Measurements from ENCODE around the gene PDLIM5.
A peak's percentile ranks its signal among the peaks of the same experiment; 100 is the strongest.
"Not testable (repeated sequence)": the region's sequence is repeated elsewhere in the genome, so short reads cannot be mapped to it uniquely, and the experiment has no call there.

Gene PDLIM5

DNA sequence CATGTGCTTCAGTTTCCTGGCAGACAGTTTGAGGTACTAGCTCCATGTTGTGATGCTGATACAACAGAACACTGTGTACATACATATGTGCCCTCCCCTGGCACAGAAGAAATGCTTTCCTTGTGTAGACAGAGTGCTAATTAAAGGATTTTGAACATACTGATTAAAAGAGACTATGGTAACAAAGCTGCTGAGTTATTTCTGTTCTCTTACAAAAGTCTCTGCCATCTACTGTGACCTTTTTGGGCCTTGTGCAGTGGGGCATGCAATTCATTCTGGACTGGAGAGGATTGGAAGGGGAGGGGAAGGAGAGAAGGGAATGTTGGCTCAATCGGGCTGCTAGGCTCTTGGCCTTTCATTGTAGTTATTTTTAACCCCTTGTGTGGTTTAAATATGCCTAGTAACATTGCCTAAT lies 6.0 kb downstream of the PDLIM5 start:
- TF ChIP-seq JUND (IDR thresholded peaks at IDR 0.05; ENCODE audit: low read depth): no peak
- DNase-seq (ENCODE audit: low read depth in 1 of 2, low spot score in 1 of 2): no peak
- in situ Hi-C loops (cut with HindIII; ENCODE audit: low pct_unique_long_range_greater_than_20kb, low sequenced_read_pairs): no loop called here

DNA sequence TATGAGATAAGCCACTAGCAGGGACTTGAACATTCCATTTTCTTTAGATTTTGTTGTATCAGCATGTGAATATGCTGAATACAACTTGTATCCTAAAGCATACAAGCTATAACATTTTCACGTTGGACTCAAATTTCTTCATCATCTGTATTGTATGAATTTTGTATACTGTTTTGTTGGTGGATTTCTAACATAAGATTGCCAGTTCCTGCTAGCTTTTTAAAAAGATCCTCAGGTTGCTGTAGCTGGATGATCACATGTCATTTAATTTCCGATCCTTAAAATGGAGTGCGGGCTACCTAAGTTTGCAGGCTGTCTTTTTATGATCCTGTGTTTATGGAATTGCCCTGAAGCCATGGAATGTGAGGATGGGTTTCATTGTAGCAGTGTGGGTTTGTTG lies 6.9 kb downstream of the PDLIM5 start:
- TF ChIP-seq JUND (IDR thresholded peaks at IDR 0.05; ENCODE audit: low read depth): no peak
- DNase-seq (ENCODE audit: low read depth in 1 of 2, low spot score in 1 of 2): peak in 1 of 2 experiments; percentile 23
- in situ Hi-C loops (cut with HindIII; ENCODE audit: low pct_unique_long_range_greater_than_20kb, low sequenced_read_pairs): no loop called here

DNA sequence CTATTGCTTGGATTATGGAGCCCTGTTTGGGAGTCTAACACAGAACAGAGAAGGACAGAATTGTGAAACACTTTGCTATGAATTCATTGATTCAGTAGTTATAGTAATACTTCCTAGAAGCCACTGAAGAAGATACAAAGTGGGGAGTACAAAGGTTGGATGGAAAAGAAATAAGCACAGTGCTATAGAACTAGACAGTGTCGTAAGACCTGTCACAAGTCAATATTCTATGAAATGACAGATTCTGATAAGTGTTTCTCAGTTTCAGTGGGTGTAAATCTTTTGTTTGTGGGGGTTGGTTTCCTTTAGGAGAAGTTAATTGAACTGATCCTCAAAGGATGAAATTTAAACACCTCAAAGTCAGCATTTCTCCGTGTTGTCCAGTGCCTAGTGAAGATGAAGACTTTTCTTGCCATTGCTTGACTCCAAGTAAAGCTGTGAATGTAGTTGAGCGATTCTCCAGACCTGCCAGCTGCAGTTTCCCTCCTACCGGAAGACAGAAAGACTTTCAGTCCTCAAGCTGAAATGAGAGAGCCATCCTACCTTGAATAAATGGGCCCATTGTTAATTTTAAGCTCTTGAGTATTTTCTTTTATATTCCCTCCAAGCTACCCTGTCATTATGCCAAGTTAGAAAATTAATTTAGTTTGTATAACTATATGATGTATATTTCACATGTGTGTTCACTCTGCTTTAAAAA lies 7.9 kb downstream of the PDLIM5 start:
- in situ Hi-C loops (cut with HindIII; ENCODE audit: low pct_unique_long_range_greater_than_20kb, low sequenced_read_pairs): no loop called here
- no peak for TF ChIP-seq JUND (IDR thresholded peaks at IDR 0.05; ENCODE audit: low read depth)
- DNase-seq (ENCODE audit: low read depth in 1 of 2, low spot score in 1 of 2): no peak

DNA sequence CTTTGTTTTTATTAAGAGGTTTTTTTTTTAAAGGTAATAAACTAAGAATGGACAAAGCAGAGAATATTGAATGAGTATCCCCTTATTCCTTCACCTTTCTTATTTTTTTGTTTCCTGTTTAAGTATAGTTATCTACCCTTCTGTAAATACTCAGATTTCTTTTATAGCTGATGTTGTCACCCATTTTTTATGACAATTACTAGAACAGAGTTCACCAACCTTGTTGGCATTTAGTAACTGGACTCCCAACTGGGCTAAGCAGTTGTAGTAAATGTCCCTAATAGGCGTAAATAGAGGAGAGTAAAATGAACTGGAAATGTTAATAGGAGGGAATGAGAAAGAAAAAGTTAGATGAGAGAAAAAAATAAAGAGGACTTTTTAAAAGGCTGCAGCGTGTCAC lies 9.8 kb downstream of the PDLIM5 start:
- no peak for DNase-seq (ENCODE audit: low read depth in 1 of 2, low spot score in 1 of 2)
- no peak for TF ChIP-seq JUND (IDR thresholded peaks at IDR 0.05; ENCODE audit: low read depth)
- in situ Hi-C loops (cut with HindIII; ENCODE audit: low pct_unique_long_range_greater_than_20kb, low sequenced_read_pairs): no loop called here

DNA sequence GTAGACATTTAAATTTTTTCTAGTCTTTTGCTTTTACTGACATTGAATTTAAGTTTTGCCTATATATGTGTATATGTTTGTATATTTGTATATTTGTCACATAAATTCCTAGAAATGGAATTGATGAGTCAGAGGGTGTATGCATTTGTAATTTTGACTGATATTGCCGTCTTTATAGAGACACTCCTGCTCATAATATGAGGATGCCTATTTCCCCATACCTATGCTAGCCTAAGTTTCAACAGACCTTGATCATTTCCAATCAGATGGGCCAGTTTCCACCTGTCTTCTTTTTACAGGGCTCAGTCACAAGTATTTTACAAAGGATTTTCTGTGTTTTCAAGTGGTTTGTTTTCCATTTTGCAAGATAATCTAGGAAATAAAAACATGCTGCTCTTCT lies 10.8 kb downstream of the PDLIM5 start:
- TF ChIP-seq JUND (IDR thresholded peaks at IDR 0.05; ENCODE audit: low read depth): no peak
- in situ Hi-C loops (cut with HindIII; ENCODE audit: low pct_unique_long_range_greater_than_20kb, low sequenced_read_pairs): no loop called here
- no peak for DNase-seq (ENCODE audit: low read depth in 1 of 2, low spot score in 1 of 2)

DNA sequence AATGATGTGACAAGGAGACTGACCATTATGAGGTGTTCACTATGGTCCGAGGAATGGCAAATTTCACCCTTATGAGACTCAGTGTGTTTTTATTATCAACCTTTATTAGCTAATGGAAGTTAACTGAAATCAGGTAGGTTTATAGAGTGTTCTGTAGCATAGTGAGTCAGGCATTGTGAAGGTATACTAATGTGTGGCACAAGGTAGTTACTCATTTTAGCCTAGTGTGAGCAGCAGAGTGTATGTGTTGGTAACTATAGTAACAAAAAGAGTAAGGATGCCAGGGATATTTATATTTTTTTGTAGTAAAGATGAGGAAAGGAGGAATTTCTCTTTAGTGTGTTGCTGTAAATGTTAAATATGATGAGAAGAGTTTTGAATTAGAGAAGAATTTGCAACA lies 12.0 kb downstream of the PDLIM5 start:
- DNase-seq (ENCODE audit: low read depth in 1 of 2, low spot score in 1 of 2): no peak
- TF ChIP-seq JUND (IDR thresholded peaks at IDR 0.05; ENCODE audit: low read depth): no peak
- in situ Hi-C loops (cut with HindIII; ENCODE audit: low pct_unique_long_range_greater_than_20kb, low sequenced_read_pairs): no loop called here

DNA sequence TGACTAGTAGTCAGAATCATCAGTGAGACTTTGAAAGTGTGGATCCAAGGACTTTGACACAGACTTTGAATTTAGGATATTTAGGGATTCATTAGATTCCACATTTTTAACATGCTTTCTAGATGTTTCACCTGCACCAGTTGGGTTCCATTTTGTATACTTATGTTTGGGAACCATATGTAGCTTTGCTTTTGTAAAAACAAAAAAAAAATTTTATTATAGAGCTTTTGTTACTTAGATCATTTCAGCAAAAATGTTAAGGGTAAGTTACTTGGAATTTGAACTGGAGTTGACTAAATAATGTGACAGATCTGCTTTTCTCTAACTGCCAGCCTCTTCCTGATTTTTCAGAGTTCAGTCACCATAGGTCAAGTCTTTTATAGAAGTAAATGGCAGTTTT lies 14.6 kb downstream of the PDLIM5 start:
- TF ChIP-seq JUND (IDR thresholded peaks at IDR 0.05; ENCODE audit: low read depth): no peak
- in situ Hi-C loops (cut with HindIII; ENCODE audit: low pct_unique_long_range_greater_than_20kb, low sequenced_read_pairs): no loop called here
- DNase-seq (ENCODE audit: low read depth in 1 of 2, low spot score in 1 of 2): no peak

DNA sequence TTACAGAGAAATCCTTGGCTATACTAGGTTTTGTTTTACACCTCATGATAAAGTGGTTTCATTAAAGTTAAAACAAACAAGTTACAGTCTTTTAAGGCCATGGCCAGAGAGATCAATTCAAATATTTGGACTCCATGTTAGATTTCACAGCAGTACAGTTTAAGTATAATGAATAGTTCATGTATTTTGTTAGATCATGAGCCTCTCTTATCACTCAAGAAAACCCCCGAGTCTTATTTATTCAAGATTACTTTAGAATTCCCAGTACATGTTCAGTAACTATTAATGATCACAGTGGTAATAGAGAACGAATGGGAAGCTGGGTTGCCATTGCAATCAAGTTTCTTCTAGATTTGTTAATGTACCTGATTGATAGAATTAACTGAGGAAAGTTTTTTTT lies 15.2 kb downstream of the PDLIM5 start:
- in situ Hi-C loops (cut with HindIII; ENCODE audit: low pct_unique_long_range_greater_than_20kb, low sequenced_read_pairs): no loop called here
- no peak for DNase-seq (ENCODE audit: low read depth in 1 of 2, low spot score in 1 of 2)
- TF ChIP-seq JUND (IDR thresholded peaks at IDR 0.05; ENCODE audit: low read depth): no peak

DNA sequence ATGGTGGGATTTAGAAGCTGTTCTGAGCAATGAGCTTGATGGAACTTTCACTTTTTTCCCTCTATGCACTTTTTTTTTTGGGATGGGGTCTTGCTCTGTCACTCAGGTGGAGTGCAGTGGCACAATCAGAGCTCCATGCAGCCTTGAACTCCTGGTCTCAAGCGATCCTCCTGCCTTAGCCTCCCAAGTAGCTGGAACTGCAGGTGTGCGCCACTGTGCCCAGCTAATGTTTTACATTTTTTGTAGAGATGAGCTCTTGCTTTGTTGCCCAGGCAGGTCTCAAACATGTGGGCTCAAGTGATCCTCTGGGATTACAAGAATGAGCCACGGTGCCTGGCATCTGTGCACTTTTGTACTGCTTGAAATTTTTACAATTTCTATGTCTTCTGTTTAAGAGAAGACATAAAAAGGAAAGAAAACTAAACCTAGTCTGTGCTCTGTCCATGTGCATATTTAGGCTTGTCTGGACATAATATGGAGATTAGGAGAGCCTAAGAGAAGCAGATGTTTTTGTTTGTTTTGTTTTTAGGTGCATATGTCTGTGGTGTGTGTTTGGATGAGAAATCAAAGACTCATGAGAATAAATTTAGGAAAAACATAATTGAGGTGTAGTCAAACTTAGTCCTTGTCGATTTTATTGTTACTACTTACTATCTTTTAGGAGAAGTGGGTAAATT lies 16.5 kb downstream of the PDLIM5 start:
- in situ Hi-C loops (cut with HindIII; ENCODE audit: low pct_unique_long_range_greater_than_20kb, low sequenced_read_pairs): no loop called here
- no peak for TF ChIP-seq JUND (IDR thresholded peaks at IDR 0.05; ENCODE audit: low read depth)
- no peak for DNase-seq (ENCODE audit: low read depth in 1 of 2, low spot score in 1 of 2)

DNA sequence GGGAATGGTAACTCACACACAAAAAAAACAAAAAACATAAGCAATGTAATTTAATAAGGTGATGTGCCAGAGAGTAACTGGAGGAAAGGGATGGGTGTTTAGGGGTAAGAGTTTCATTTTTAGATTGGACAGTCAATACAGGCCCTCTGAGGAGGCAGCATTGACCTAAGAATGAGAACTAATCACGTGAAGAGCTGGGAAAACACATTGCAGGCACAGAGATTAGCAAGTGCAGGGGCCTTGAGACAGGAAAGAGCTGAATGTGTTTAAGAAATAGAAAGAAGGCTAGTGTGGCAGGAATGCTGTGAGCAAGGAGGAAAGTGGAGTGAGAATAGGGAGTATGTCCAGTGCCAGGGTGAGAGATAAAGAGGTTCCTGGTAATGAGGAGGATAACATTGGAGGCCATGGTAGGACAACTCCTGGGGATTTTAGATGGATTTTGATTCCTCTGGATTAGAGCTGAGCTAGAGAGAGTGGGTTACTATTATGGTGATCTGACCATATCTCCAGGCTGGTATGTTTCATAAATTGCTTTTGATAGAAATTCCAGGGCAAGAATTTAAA lies 17.6 kb downstream of the PDLIM5 start:
- DNase-seq (ENCODE audit: low read depth in 1 of 2, low spot score in 1 of 2): no peak
- in situ Hi-C loops (cut with HindIII; ENCODE audit: low pct_unique_long_range_greater_than_20kb, low sequenced_read_pairs): no loop called here
- TF ChIP-seq JUND (IDR thresholded peaks at IDR 0.05; ENCODE audit: low read depth): no peak

DNA sequence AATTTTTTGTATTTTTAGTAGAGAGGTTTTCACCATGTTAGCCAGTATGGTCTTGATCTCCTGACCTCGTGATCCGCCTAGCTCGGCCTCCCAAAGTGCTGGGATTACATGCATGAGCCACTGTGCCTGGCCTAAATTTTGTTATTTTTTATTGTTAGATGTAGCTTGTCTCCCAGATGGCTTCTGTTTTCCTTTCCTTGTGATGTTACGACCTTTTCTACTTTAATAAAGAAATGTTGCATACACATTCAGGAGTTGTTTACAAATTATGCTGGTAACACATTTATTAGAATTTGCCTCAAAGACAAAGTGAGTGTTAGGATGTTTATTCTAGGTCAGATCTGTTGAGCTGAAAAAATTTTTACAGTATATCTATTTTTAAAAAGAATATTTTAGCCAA lies 18.4 kb downstream of the PDLIM5 start:
- in situ Hi-C loops (cut with HindIII; ENCODE audit: low pct_unique_long_range_greater_than_20kb, low sequenced_read_pairs): no loop called here
- TF ChIP-seq JUND (IDR thresholded peaks at IDR 0.05; ENCODE audit: low read depth): no peak

DNA sequence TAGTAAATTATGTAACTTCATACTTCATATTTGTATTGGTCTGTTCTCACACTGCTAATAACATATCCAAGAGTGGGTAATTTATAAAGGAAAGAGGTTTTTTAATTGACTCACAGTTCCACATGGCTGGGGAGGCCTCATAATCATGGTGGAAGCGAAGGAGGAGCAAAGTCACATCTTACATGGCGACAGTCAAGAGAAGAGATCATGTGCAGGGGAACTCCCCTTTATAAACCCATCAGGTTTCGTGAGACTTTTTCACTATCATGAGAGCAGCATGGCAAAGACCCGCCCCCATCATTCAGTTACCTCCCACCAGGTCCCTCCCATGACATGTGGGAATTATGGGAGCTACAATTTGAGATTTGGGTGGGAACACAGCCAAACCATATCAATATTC lies 19.0 kb downstream of the PDLIM5 start:
- in situ Hi-C loops (cut with HindIII; ENCODE audit: low pct_unique_long_range_greater_than_20kb, low sequenced_read_pairs); DNase-seq (ENCODE audit: low read depth in 1 of 2, low spot score in 1 of 2): not testable (repeated sequence)

More for the DNA sequence above, 18.4 kb downstream of the PDLIM5 start:
- DNase-seq (ENCODE audit: low read depth in 1 of 2, low spot score in 1 of 2): no peak

DNA sequence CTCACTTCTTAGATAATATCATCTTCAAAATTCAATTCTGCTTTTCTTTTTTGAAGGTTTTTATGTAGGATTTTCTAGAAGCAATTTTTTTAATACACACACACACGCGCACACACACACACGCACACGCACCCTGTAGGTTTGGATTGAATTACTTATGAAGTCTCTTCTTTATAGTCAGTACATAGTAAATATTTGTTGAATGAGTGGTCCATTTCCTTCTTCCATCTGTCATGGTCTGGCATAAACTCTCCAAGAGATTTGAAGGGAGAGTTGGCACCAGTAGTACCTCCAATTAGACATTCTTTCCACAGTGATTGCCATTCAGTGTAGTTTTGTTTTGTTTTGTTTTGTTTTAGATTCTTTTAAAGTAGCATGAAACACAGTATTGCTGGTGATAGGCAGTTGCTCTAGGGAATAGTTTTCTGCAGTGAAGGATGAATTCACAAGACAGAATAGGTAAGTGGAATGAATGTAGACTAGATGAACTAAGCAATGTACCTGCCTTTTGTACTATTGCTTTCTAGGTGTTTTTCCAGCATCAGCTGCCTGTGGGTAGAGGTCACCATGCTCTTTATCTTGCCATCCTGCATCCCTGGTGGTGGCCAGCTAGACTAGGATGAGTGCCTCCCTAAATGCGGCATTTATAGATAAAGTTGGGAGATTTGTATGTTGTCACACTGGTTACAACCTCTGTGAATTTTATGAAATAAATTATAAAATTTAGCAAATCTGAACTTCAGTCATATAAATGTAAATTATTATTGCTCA lies 20.5 kb downstream of the PDLIM5 start:
- in situ Hi-C loops (cut with HindIII; ENCODE audit: low pct_unique_long_range_greater_than_20kb, low sequenced_read_pairs): no loop called here
- no peak for TF ChIP-seq JUND (IDR thresholded peaks at IDR 0.05; ENCODE audit: low read depth)
- DNase-seq (ENCODE audit: low read depth in 1 of 2, low spot score in 1 of 2): peak in 1 of 2 experiments; percentile 29

Data from T47D (cell line).